ENCODE results near the gene NXNL2. TPM values are rescaled to one million over a fixed set of nuclear protein-coding genes. Genes with fewer than 3 reads are reported as not detected.

NXNL2 gene
- total RNA-seq, 1 experiment from 2014 or later = 0.86 TPM

DNA sequence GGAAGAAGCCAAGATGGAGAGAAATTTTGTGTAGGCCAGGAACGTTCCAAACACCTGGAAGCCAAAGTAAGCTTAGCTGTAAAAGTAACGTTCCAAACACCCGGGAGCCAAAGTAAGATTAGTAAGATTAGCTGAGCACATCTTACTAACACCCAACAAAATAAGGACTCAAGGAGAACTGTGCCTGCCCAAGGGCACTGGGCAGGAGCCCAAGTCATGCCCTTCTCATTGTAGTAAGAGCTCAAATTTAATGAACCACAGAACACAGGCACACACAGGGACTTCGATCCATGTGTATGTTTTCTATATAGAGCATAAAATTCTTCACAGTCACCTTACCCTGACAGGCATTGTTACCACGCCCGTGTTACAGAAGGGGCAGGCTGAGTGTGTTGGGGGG lies 36.1 kb upstream of the NXNL2 start:
- ChIA-PET CTCF (no interaction called here), POLR2A (no interaction called here), RAD21 (ENCODE audit: low non-redundant PET in 1 of 2, low total read pairs in 2 of 2, uncharacterized antibody in 2 of 2, unreplicated experiment in 2 of 2) (no interaction called here)
- ATAC-seq = no peak
- H3K27me3 ChIP-seq (ENCODE audit: insufficient read depth, low read length) = no peaks in the 10 kb centered on the region
- no peak overlapping the region for H3K27ac ChIP-seq (ENCODE audit: low read depth, low read length)
- no peaks in the 10 kb centered on the region for H3K9me2 ChIP-seq (ENCODE audit: insufficient read depth)
- intact Hi-C loops (cut with micrococcal nuclease) = loop anchor here (10.0 kb wide), 1 partner anchor 76 kb away; no protein-coding TSS in a partner anchor
- H4K20me1 ChIP-seq (ENCODE audit: insufficient read depth) = no peaks in the 10 kb centered on the region
- no peak for DNase-seq (ENCODE audit: low read depth, low spot score)
- H2AFZ ChIP-seq (ENCODE audit: low read depth, low read length, poor library complexity, severe bottlenecking) = no peak overlapping the region
- no peaks in the 10 kb centered on the region for H3K79me2 ChIP-seq (ENCODE audit: insufficient read depth, low read length)
- no peaks in the 10 kb centered on the region for H3K36me3 ChIP-seq (ENCODE audit: control insufficient read depth in 1 of 2, insufficient read depth in 2 of 2, low read length in 2 of 2)
- no TSS peak for BruUV-seq (replicated peaks)
- H3K4me2 ChIP-seq (ENCODE audit: low read length) = no peak overlapping the region
- H3K9me3 ChIP-seq (ENCODE audit: control insufficient read depth in 1 of 2, insufficient read depth in 1 of 2, low read depth in 1 of 2, low read length in 2 of 2) = no peaks in the 10 kb centered on the region
- H3K4me3 ChIP-seq (replicated peaks in 1 of 2; ENCODE audit: low read depth in 1 of 2, low read length in 2 of 2) = no peak overlapping the region
- TF ChIP-seq, protein P1, sequence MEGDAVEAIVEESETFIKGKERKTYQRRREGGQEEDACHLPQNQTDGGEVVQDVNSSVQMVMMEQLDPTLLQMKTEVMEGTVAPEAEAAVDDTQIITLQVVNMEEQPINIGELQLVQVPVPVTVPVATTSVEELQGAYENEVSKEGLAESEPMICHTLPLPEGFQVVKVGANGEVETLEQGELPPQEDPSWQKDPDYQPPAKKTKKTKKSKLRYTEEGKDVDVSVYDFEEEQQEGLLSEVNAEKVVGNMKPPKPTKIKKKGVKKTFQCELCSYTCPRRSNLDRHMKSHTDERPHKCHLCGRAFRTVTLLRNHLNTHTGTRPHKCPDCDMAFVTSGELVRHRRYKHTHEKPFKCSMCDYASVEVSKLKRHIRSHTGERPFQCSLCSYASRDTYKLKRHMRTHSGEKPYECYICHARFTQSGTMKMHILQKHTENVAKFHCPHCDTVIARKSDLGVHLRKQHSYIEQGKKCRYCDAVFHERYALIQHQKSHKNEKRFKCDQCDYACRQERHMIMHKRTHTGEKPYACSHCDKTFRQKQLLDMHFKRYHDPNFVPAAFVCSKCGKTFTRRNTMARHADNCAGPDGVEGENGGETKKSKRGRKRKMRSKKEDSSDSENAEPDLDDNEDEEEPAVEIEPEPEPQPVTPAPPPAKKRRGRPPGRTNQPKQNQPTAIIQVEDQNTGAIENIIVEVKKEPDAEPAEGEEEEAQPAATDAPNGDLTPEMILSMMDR (IDR thresholded peaks at IDR 0.05 in 2 of 3, conservative IDR thresholded peaks at IDR 0.05 in 1 of 3; ENCODE audit: borderline replicate concordance in 1 of 3, insufficient read depth in 1 of 3, low read depth in 2 of 3, low read length in 2 of 3) = no peak
- TF ChIP-seq RAD21 (IDR thresholded peaks at IDR 0.05; ENCODE audit: low read depth) (no peak), ZNF274 (IDR thresholded peaks at IDR 0.05; ENCODE audit: low read depth, low read length) (no peak), EZH2phosphoT487 (IDR thresholded peaks at IDR 0.05; ENCODE audit: borderline replicate concordance) (no peak), ELF1 (IDR thresholded peaks at IDR 0.05; ENCODE audit: borderline replicate concordance, low read depth) (no peak), ZFX (IDR thresholded peaks at IDR 0.05) (no peak), TCF7L2 (IDR thresholded peaks at IDR 0.05; ENCODE audit: borderline replicate concordance, extremely low read depth, insufficient read depth, insufficient read length) (no peak)
- TF ChIP-seq, protein P2, sequence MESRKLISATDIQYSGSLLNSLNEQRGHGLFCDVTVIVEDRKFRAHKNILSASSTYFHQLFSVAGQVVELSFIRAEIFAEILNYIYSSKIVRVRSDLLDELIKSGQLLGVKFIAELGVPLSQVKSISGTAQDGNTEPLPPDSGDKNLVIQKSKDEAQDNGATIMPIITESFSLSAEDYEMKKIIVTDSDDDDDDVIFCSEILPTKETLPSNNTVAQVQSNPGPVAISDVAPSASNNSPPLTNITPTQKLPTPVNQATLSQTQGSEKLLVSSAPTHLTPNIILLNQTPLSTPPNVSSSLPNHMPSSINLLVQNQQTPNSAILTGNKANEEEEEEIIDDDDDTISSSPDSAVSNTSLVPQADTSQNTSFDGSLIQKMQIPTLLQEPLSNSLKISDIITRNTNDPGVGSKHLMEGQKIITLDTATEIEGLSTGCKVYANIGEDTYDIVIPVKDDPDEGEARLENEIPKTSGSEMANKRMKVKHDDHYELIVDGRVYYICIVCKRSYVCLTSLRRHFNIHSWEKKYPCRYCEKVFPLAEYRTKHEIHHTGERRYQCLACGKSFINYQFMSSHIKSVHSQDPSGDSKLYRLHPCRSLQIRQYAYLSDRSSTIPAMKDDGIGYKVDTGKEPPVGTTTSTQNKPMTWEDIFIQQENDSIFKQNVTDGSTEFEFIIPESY (IDR thresholded peaks at IDR 0.05; ENCODE audit: extremely low read depth, insufficient replicate concordance, low read length) = no peak
- no peak overlapping the region for H3K9ac ChIP-seq (ENCODE audit: low read length)
- no peaks in the 10 kb centered on the region for H3K4me1 ChIP-seq (ENCODE audit: control insufficient read depth in 1 of 2, insufficient read depth in 2 of 2, low read length in 2 of 2)

All from HCT116 (cell line).